Prostate gland (tissue), 2 donors: ENCODE data around the gene NPTXR.

Experiments
- CTCF ChIP-seq, 4 experiments: fragments of 200-600 bp in 2 of 4; fragments of 450-650 bp in 2 of 4; sonication (generic) in 2 of 4; IDR thresholded peaks; 1 replicate in 3 of 4; 2 replicates in 1 of 4; pipeline ENCODE4 v1.5.1; 2016 to 2019; ENCODE audit warnings: antibody characterized with exemption in 4 of 4, mild to moderate bottlenecking in 2 of 4, moderate library complexity in 2 of 4
- POLR2A ChIP-seq: fragments of 450-650 bp; IDR thresholded peaks from one replicate; pipeline ENCODE4 v1.6.1; 2016; ENCODE audit warnings: antibody characterized with exemption, mild to moderate bottlenecking
- POLR2AphosphoS5 ChIP-seq: sonication (generic); formaldehyde crosslinking; IDR thresholded peaks from one replicate; pipeline ENCODE4 v1.6.1; 2017; ENCODE audit warnings: antibody characterized with exemption

DNA sequence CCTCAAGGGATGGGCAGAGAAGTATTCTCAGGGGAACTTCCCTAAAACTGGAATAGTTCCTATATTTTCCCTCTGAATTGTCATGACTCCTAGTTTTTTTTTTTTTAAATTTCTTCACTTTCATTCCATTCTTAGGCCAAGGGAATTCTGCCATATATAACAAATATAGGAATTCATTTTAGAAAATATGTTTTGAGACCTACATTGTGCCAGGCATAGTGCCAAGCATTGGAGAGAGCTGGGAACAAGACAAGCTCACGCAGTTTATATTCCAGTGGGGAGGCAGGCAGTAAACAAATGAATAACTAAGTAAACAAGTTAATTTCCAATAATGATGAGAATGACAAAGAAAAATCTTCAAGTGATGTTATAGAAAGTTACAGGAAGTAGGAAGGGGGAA lies 2.6 kb upstream of the NPTXR start:
- TF ChIP-seq CTCF (IDR thresholded peaks at IDR 0.05) (no peak), POLR2AphosphoS5 (no peak), POLR2A (no peak)
